H1 (cell line): ENCODE measurements around the gene FGF2. TPM values are rescaled to one million over a fixed set of nuclear protein-coding genes. Genes with fewer than 3 reads are reported as not detected.

Experiments
- CTCF ChIA-PET: fragments of 300-600 bp; sonication (Branson Sonifier 250); formaldehyde crosslinking; loops from one replicate; lab custom pipeline; 2021; ENCODE audit not compliant: partially characterized antibody; lab: Charles Lee
- POLR2A ChIA-PET: fragments of 300-600 bp; sonication (Branson Sonifier 250); formaldehyde crosslinking; loops from one replicate; lab custom pipeline; 2021; ENCODE audit warnings: inconsistent platforms; ENCODE audit not compliant: partially characterized antibody; lab: Charles Lee
- DNase-seq, 2 experiments: peaks; one replicate each; pipeline versions ENCODE4 v3.0.0 to v3.0.0-alpha.2; 2010 to 2022; ENCODE audit warnings: low spot score in 2 of 2, low read depth in 1 of 2, mixed read lengths in 1 of 2
- FAIRE-seq: peaks from 2 replicates; lab custom pipeline; 2011; peaks lifted over from hg19 to GRCh38; lab: Jason Lieb, UNC
- H2AFZ ChIP-seq: 2 replicates; pipeline ENCODE4 v1.8.1; 2012; ENCODE audit warnings: low read length, inconsistent platforms
- H2AK5ac ChIP-seq: 2 replicates; pipeline ENCODE4 v1.6.1; 2013; ENCODE audit warnings: low read depth, low read length
- H2BK120ac ChIP-seq: replicated peaks from 2 replicates; pipeline ENCODE3; 2013; ENCODE audit warnings: low read depth, low read length, inconsistent platforms
- H2BK12ac ChIP-seq: 2 replicates; pipeline ENCODE4 v1.6.1; 2013; ENCODE audit warnings: low read depth, low read length
- H2BK15ac ChIP-seq: 2 replicates; pipeline ENCODE4 v1.6.1; 2013; ENCODE audit warnings: low read length
- H2BK20ac ChIP-seq: 2 replicates; pipeline ENCODE4 v1.6.1; 2013; ENCODE audit warnings: low read length
- H2BK5ac ChIP-seq: 2 replicates; pipeline ENCODE4 v1.6.1; 2013; ENCODE audit warnings: low read depth, low read length
- H3K14ac ChIP-seq: 2 replicates; pipeline ENCODE4 v1.6.1; 2013; ENCODE audit warnings: inconsistent platforms; ENCODE audit not compliant: insufficient read length
- H3K18ac ChIP-seq: 2 replicates; pipeline ENCODE4 v1.6.1; 2013; ENCODE audit warnings: low read length; ENCODE audit errors: extremely low read depth
- H3K23ac ChIP-seq: 2 replicates; pipeline ENCODE4 v1.6.1; 2013; ENCODE audit warnings: inconsistent platforms; ENCODE audit not compliant: insufficient read length
- H3K23me2 ChIP-seq: 2 replicates; pipeline ENCODE4 v1.6.1; 2013; ENCODE audit warnings: low read depth, low read length
- H3K27ac ChIP-seq: 2 replicates; pipeline ENCODE4 v1.6.1; 2011; ENCODE audit warnings: low read depth, low read length, inconsistent platforms
- H3K27me3 ChIP-seq, 4 experiments: replicated peaks in 1 of 4; 1 replicate in 1 of 4; 2 replicates in 3 of 4; pipeline versions ENCODE4 v1.6.1 to v1.8.1; 2011 to 2013; ENCODE audit warnings: low read length in 3 of 4, mild to moderate bottlenecking in 3 of 4, inconsistent platforms in 2 of 4, mixed read lengths in 2 of 4, moderate library complexity in 1 of 4; ENCODE audit not compliant: control insufficient read depth in 3 of 4, insufficient read depth in 3 of 4; ENCODE audit errors: extremely low read depth in 1 of 4
- H3K36me3 ChIP-seq, 4 experiments: 2 replicates each; pipeline versions ENCODE4 v1.6.1 to v1.8.1; 2011 to 2013; ENCODE audit warnings: mild to moderate bottlenecking in 4 of 4, low read length in 3 of 4, moderate library complexity in 2 of 4, control low read depth in 1 of 4, inconsistent platforms in 1 of 4; ENCODE audit not compliant: insufficient read depth in 4 of 4, control insufficient read depth in 2 of 4
- H3K4ac ChIP-seq: replicated peaks from 2 replicates; pipeline ENCODE3; 2013; ENCODE audit warnings: low read length, low read depth, mixed read lengths, inconsistent platforms; ENCODE audit not compliant: insufficient read length
- H3K4me1 ChIP-seq, 4 experiments: replicated peaks in 1 of 4; 1 replicate in 1 of 4; 2 replicates in 3 of 4; pipeline versions ENCODE4 v1.6.1 to v1.8.1; 2011 to 2013; ENCODE audit warnings: low read length in 3 of 4, inconsistent platforms in 2 of 4, mixed read lengths in 1 of 4; ENCODE audit not compliant: insufficient read depth in 4 of 4, control insufficient read depth in 3 of 4
- H3K4me2 ChIP-seq, 2 experiments: 2 replicates each; pipeline versions ENCODE4 v1.6.1 to v1.8.1; 2011 to 2013; ENCODE audit warnings: low read depth in 2 of 2, low read length in 2 of 2, control low read depth in 1 of 2, inconsistent platforms in 1 of 2, mild to moderate bottlenecking in 1 of 2; ENCODE audit not compliant: insufficient read depth in 1 of 2
- H3K4me3 ChIP-seq, 4 experiments: fragments of 200-600, 300-600 bp in 1 of 4; sonication (generic), shearing (Covaris generic), sonication (Bioruptor Twin) in 1 of 4; 2 replicates each; pipeline versions ENCODE4 v1.5.1 to v1.8.1; 2011 to 2016; ENCODE audit warnings: low read length in 4 of 4, low read depth in 3 of 4, control low read depth in 2 of 4, inconsistent platforms in 2 of 4, mild to moderate bottlenecking in 2 of 4, mixed read lengths in 1 of 4, moderate library complexity in 1 of 4; ENCODE audit not compliant: insufficient read depth in 2 of 4; ENCODE audit errors: extremely low read depth in 1 of 4
- H3K56ac ChIP-seq: replicated peaks from 2 replicates; pipeline ENCODE3; 2013; ENCODE audit warnings: low read depth, mild to moderate bottlenecking, mixed read lengths, low read length, inconsistent platforms; ENCODE audit not compliant: insufficient read length
- H3K79me1 ChIP-seq: 2 replicates; pipeline ENCODE4 v1.6.1; 2013; ENCODE audit warnings: low read depth, low read length, control low read depth
- H3K79me2 ChIP-seq, 2 experiments: 2 replicates each; pipeline versions ENCODE4 v1.6.1 to v1.8.1; 2012 to 2013; ENCODE audit warnings: low read length in 2 of 2, mild to moderate bottlenecking in 2 of 2, inconsistent platforms in 1 of 2; ENCODE audit not compliant: insufficient read depth in 2 of 2, control insufficient read depth in 1 of 2
- H3K9ac ChIP-seq, 4 experiments: replicated peaks in 1 of 4; 1 replicate in 1 of 4; 2 replicates in 3 of 4; pipeline versions ENCODE4 v1.6.1 to v1.8.1; 2011 to 2013; ENCODE audit warnings: low read depth in 3 of 4, low read length in 3 of 4, control low read depth in 2 of 4, mild to moderate bottlenecking in 2 of 4, moderate library complexity in 2 of 4, inconsistent platforms in 1 of 4; ENCODE audit errors: extremely low read depth in 1 of 4
- H3K9me3 ChIP-seq, 2 experiments: 2 replicates each; pipeline versions ENCODE4 v1.6.1 to v1.8.1; 2012 to 2013; ENCODE audit warnings: mild to moderate bottlenecking in 2 of 2, moderate library complexity in 2 of 2, control low read depth in 1 of 2, inconsistent platforms in 1 of 2, low read depth in 1 of 2, low read length in 1 of 2, mixed read lengths in 1 of 2; ENCODE audit not compliant: insufficient read depth in 2 of 2
- H4K20me1 ChIP-seq, 2 experiments: replicated peaks in 1 of 2; 2 replicates each; pipeline versions ENCODE3 to v1.8.1; 2011 to 2013; ENCODE audit warnings: inconsistent platforms in 2 of 2, low read length in 2 of 2, mild to moderate bottlenecking in 1 of 2; ENCODE audit not compliant: insufficient read depth in 2 of 2, control insufficient read depth in 1 of 2
- H4K5ac ChIP-seq: 2 replicates; pipeline ENCODE4 v1.6.1; 2013; ENCODE audit warnings: low read length, low read depth, mixed read lengths, inconsistent platforms; ENCODE audit not compliant: insufficient read length
- H4K8ac ChIP-seq: 2 replicates; pipeline ENCODE4 v1.8.0; 2013; ENCODE audit warnings: mild to moderate bottlenecking, moderate library complexity, low read length, inconsistent platforms; ENCODE audit not compliant: insufficient read depth; ENCODE audit errors: extremely low read depth
- H4K91ac ChIP-seq: replicated peaks from 2 replicates; pipeline ENCODE3; 2013; ENCODE audit warnings: low read length, mixed read lengths, inconsistent platforms; ENCODE audit not compliant: insufficient read length
- GTF2F1 ChIP-seq: IDR thresholded peaks from 2 replicates; pipeline ENCODE4 v1.6.1; 2012; ENCODE audit warnings: low read depth, low read length, improper control_type of control experiment, borderline replicate concordance
- POLR2AphosphoS5 ChIP-seq: IDR thresholded peaks from 2 replicates; pipeline ENCODE4 v1.6.1; 2011; ENCODE audit warnings: low read depth, low read length
- RXRA ChIP-seq: IDR thresholded peaks from 2 replicates; pipeline ENCODE4 v1.6.1; 2011; ENCODE audit warnings: low read depth, mild to moderate bottlenecking, low read length, moderate library complexity; ENCODE audit not compliant: insufficient read depth
- whole genome bisulfite sequencing, 2 experiments: shearing (Covaris generic) in 1 of 2; methylation state at CpG; one replicate each; pipeline versions ENCODE4 v1.1.6 to v1.1.7; 2013 to 2015; ENCODE audit warnings: low lambda C conversion rate in 2 of 2, mixed read lengths in 2 of 2, inconsistent platforms in 1 of 2, low coverage in 1 of 2, missing lambda C conversion rate in 1 of 2; ENCODE audit not compliant: insufficient replicate concordance in 2 of 2, insufficient coverage in 1 of 2, insufficient read length in 1 of 2; ENCODE audit errors: extremely low coverage in 1 of 2, missing lambda C conversion rate in 1 of 2; 5-methylcytosine and 5-hydroxymethylcytosine counted together
- polyA plus RNA-seq, 7 experiments: library from polyadenylated mRNA; depleted of rRNA in 3 of 7; stranded (reverse) in 5 of 7; unstranded in 2 of 7; fragments of >200 nt in 5 of 7; fragments of 200-250 nt in 2 of 7; gene quantifications; 1 replicate in 5 of 7; 2 replicates in 1 of 7; 4 replicates in 1 of 7; pipeline versions ENCODE4 v1.2.1 to v1.2.3, GENCODE V29; 2011 to 2013; ENCODE audit warnings: missing spikeins in 2 of 7, mixed read lengths in 2 of 7
- total RNA-seq: library from RNA; stranded (reverse); fragmentation: NEBNext Ultra II Directional; extraction: Animal tissue kit (Norgen Biotek cat#: 25700); gene quantifications from 2 replicates; pipeline ENCODE4 v1.2.1, GENCODE V29; 2021

The FGF2 gene
- total and polyA plus RNA-seq, 2 of the 8 experiments (the other 6 are each of a cell fraction or from before 2014, with no cell fraction given): 23.4 to 145 TPM

DNA sequence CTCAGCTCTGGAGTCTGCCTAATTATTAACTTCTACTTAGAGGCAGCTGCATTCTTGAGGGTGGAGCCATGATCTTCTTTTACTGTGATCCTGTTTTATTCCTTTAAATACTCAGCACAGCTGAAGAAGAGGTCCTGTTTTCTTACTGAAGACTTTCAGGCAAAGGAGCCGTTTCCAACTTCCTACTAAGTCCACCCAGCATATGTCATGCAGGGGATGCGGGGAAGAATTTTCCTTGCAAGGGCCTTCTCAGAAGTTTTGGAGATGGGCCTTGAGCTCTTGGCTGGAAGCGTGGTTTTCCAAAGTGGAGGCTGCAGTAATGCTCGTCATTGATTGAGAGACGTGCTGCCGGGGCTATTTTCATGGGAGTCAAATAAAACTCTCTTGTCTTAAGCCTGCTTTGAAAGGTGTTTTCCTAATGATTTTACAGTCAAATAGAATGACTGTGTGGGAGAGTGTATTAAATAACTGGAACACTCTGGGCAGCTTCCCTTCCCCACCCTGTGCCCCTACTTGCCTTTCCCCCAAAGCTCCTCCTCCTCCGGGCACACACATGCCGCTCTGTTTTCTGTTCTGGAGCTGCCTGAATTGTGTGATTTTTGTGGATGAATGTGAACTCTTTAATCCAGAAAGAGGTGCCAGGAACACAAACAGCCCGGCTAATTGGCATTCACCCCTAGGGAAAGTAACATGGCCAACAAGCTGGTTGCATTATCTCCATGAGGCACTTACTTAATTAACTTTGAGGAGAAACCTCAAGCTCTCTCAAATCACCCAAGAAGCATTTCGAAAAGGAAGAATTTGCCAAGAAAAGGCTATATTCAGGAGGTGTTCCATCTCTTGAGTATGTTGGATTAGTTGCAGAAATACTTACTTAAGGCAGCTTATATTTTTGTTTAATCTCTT is 28.1 kb downstream of the FGF2 start:
- no peak overlapping the region for H2BK15ac ChIP-seq
- no peak overlapping the region for H2BK12ac ChIP-seq
- no peak for FAIRE-seq
- POLR2A ChIA-PET: interaction anchor here (0.9 to 19.7 kb wide), 9 partner anchors 9 to 100 kb away, joined by 3 to 278 read pairs (median 4); partner anchors contain the start of gene FGF2
- H3K79me1 ChIP-seq: peaks cover 7% of the 10 kb centered on the region
- H3K18ac ChIP-seq: no peak overlapping the region
- H4K8ac ChIP-seq: no peak overlapping the region
- no peak overlapping the region for H3K4ac ChIP-seq
- H4K20me1 ChIP-seq: peaks cover 28 to 48% of the 10 kb centered on the region in 2 experiments
- no peak overlapping the region for H4K5ac ChIP-seq
- CTCF ChIA-PET: interaction anchor here (0.8 to 3.5 kb wide), 7 partner anchors 11 to 277 kb away, joined by 3 to 15 read pairs (median 3); no protein-coding TSS in a partner anchor
- H3K14ac ChIP-seq: no peak overlapping the region
- peak overlapping the region in 1 of 2 experiments; percentile 43; a peak in 2 of 4 replicates for H3K4me2 ChIP-seq
- H2AK5ac ChIP-seq: no peak overlapping the region
- H4K91ac ChIP-seq: no peak overlapping the region
- H3K9me3 ChIP-seq: no peaks in the 10 kb centered on the region
- WGBS, 2 experiments: 85% methylated on average over 10 of the region's 10 CpGs; no CpG with 5 or more reads in 1 of the 2 experiments
- no peak overlapping the region; the same call in 1 of the 2 replicates for H2BK5ac ChIP-seq
- no peak overlapping the region for H3K56ac ChIP-seq
- no peaks in the 10 kb centered on the region for H3K23me2 ChIP-seq
- peaks cover 0 to 28% (median 2%) of the 10 kb centered on the region in 4 experiments; a peak in 2 of 8 replicates for H3K36me3 ChIP-seq
- H3K9ac ChIP-seq: peak overlapping the region in 1 of 4 experiments; percentile 12; a peak in 1 of 7 replicates
- no peak overlapping the region for H3K4me3 ChIP-seq
- H3K23ac ChIP-seq: no peak overlapping the region
- H3K27me3 ChIP-seq: no peaks in the 10 kb centered on the region
- TF ChIP-seq GTF2F1: no peak
- TF ChIP-seq RXRA: no peak
- TF ChIP-seq POLR2AphosphoS5: 0 out of 2 replicates have a peak, but pooled peaks have one; percentile 4
- no peak overlapping the region for H2AFZ ChIP-seq
- DNase-seq: no peak
- H2BK120ac ChIP-seq: no peak overlapping the region
- peaks cover 32 to 100% of the 10 kb centered on the region in 2 experiments; a peak in 3 of 4 replicates for H3K79me2 ChIP-seq
- H3K27ac ChIP-seq: no peak overlapping the region
- no peak overlapping the region for H2BK20ac ChIP-seq
- peaks cover 6 to 46% (median 24%) of the 10 kb centered on the region in 4 experiments for H3K4me1 ChIP-seq
